GM18526 (cell line): ENCODE results near the gene WBP2NL.

Source experiments
- POLR2A ChIP-seq: IDR thresholded peaks from 3 replicates; pipeline ENCODE4 v1.6.1; 2011; ENCODE audit not compliant: insufficient read length; ENCODE audit errors: extremely low read depth

The WBP2NL gene

DNA sequence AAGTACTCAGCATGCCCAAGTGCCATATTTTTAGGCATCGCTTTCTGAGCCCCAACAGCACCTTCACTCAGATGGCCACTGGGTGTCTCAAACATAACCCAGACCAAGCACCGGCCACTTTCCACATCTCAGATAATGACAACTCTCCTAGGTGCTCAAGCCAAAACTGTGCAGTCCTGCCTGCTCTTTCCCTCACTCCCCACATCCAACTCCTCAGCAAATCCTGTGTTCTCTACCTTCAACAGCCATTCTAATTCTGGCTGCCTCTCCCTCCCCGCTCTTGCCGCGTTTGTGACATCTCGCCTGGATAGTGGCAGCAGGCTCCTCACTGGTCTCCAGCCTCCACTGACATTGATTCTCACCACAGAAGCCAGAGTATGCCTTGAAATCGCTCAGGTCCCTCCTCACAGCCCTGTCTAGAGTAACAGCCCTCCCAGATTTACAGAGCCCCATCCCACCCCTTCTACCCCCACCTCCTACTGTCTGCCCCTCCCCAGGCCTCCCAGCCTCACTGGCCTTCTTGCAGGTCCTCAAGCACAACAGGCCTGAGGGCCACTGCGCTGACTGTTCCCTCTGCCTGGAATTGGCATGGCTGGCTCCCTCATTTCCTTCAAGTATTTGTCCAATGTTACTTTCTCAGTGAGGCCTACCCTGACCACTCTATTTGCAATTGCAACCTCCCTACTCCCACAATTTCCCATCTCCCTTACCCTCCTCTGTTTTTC, 74.2 kb downstream of the WBP2NL start:
- no peak for TF ChIP-seq POLR2A

DNA sequence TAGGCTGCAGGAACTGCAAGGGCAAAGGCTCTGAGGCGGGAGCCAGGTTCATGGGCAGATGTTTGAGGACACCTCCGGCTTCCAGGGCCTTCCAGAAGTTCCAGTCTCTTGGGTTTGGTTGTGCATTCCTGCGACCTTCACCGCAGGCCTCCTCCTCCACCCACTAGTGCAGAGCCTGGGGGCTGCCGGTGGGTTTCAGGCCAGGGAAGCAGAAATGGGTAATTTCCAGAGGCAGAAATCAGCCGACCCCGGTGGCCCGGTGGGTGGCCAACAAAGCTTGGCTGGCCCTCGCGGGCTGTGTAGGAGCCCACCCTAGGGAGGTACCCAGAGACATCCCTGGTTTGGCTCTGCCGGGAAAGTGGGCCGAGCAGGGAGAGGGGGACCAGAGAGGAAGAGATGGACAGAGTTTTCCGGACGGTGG, 75.0 kb downstream of the WBP2NL start:
- no peak for TF ChIP-seq POLR2A

DNA sequence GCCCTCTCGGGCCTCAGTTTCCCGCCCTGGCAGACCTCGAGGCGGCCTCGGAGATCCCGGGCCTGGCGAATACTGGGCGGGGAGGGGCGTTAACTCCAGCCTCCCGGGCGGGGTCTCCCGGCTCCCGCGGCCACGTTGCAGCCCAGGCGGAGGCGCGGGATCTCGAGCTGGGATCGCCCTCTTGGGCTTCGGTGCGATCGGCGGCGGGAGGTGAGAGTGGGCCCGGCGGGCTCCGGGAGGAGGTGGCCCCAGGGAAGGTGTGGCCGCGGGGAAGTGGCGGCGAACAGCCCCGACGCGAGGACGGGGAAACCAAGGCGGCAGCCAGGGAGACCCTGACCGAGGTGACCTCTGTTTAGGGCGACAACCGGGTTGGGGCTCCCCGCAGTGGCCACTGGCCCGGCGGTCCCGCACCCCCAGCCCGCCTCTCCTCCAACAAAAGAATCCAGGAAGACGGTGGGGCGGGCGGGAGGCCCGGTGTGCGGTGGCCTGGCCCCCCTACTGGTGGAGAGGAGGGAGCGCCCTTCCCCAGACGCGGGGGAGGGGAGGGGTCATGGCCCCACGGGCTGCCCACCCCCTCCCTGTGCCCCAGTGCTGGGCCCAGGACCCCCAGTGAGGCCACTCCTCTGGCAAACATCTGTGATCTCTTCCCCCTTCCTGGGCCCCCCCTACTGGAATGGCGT, 75.7 kb downstream of the WBP2NL start, which contains the start of gene PHETA2:
Gene PHETA2 (plus strand): TSS at position 117 of the 680 bp plus-strand sequence. CDS start 3,046 bp downstream, outside the sequence.
- no peak for TF ChIP-seq POLR2A

- TF ChIP-seq POLR2A, result no peak
These were observed 76.5 kb downstream of the WBP2NL start for GRCh38 chr22:42074846-42075676.

GRCh38 chr22:42076764-42077485, 78.3 kb downstream of the WBP2NL start:
- TF ChIP-seq POLR2A, result no peak

DNA sequence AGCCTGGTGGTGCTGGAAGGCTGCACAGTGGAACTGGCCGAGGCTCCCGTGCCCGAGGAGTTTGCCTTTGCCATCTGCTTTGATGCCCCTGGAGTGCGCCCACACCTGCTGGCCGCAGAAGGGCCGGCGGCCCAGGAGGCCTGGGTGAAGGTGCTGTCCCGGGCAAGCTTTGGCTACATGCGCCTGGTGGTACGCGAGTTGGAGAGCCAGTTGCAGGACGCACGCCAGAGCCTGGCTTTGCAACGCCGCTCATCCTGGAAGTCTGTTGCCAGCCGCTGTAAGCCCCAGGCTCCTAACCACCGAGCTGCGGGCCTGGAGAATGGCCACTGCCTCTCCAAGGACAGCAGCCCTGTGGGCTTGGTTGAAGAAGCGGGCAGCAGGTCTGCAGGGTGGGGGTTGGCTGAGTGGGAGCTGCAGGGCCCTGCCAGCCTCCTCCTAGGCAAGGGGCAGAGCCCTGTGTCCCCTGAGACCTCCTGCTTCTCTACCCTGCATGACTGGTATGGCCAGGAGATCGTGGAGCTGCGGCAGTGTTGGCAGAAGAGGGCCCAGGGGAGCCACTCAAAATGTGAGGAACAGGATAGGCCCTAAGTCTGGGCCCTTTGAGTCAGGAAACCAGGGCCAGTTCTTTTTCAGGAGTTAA, 79.0 kb downstream of the WBP2NL start:
- TF ChIP-seq POLR2A, result no peak
